NCI-H1930 (cell line): ENCODE data around the gene PIH1D1.

ENCODE experiments used
- DNase-seq, 2 experiments: peaks; one replicate each; lab custom pipeline; 2025; lab: John Stamatoyannopoulos, UW

The PIH1D1 gene

DNA sequence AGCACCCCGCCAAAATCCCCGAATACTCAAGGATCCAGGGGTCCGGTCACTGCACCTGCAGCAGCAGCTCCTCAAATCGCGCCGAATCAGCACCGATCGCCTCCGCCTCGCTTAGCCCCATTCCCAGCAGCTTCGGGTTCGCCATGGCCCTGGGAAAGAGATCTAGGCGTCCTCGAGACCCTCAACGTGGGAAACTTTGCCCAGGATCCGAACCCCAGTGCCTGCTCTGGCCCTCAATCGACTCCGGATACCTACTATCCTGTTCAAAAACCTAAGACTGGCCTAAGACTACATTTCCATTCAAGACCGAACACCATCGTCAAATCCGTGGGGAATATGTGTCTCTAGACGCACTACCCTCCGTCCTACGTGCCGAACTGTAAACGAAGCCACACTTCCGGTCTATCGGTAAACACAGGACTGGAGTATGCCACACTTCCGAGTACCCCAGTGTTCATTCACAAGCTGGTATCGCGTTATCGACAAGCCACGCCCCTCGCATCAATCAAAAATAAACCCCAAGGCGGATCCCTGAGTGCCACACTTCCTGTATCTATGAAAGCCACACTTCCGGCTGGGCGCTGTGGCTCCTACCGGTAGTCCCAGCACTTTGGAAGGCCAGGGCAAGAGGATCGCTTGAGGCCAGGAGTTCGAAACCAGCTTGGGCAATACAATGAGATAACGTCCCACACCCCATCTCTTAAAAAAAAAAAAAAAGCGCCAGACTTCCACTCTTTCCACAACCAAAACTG, at the start of gene PIH1D1:
PIH1D1 (minus strand) TSS at position 385 of the 752 bp plus-strand sequence; CDS start at position 145, 240 bp downstream.
- peak; percentile 100 for DNase-seq

DNA sequence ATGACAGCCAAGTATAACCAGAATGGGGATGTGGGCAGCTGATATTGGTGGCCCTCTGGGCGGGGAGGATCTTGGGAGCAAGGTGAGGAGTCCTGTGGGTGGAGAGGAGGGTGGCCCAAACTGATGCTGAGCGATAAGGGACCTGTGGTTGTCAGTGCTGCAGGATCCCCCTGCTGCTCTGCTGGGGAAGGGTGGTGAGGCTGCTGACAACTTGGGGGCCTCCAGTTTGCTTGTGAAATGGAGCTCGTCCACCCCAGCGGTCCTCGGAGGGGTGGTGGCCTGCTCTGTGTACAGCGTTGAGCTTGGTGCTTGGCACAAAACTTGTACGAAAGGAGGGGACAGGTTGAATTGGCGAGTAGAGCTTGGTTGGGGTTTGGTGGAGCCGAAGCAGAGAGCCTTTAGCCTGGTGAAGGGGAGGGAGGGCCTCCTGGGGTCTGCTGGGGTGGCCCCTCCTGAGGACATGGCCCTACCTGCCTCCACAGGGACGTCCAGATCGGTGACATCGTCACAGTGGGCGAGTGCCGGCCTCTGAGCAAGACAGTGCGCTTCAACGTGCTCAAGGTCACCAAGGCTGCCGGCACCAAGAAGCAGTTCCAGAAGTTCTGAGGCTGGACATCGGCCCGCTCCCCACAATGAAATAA, 47.5 kb upstream of the PIH1D1 start:
- DNase-seq, result no peak

DNA sequence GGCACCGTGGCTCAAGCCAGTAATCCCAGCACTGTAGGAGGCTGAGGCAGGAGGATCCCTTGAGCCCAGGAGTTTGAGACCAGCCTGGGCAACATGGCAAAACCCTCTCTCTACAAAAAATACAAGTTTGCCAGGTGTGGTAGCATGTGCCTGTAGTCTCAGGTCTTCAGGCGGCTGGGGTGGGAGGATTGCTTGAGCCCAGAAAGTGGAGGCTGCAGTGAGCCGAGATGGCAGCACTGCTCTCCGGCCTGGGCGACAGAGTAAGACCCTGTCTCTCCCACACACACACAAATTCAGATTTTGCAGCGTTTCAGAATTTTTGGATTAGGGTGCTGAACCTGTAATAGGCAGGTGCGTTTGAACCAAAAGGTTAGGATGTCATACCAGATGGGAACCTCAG, 46.9 kb upstream of the PIH1D1 start:
- no peak for DNase-seq

DNA sequence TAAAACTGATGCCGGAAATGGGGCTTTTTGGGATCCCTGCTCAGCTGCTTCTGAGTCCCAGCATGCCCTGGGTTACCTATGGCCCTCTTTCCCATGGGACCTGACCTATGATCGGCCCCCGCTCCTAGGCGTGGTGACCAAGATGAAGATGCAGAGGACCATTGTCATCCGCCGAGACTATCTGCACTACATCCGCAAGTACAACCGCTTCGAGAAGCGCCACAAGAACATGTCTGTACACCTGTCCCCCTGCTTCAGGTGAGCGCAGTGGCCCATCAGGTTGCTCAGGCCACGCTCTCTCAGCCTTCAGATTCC, 46.1 kb upstream of the PIH1D1 start:
- DNase-seq, result no peak

DNA sequence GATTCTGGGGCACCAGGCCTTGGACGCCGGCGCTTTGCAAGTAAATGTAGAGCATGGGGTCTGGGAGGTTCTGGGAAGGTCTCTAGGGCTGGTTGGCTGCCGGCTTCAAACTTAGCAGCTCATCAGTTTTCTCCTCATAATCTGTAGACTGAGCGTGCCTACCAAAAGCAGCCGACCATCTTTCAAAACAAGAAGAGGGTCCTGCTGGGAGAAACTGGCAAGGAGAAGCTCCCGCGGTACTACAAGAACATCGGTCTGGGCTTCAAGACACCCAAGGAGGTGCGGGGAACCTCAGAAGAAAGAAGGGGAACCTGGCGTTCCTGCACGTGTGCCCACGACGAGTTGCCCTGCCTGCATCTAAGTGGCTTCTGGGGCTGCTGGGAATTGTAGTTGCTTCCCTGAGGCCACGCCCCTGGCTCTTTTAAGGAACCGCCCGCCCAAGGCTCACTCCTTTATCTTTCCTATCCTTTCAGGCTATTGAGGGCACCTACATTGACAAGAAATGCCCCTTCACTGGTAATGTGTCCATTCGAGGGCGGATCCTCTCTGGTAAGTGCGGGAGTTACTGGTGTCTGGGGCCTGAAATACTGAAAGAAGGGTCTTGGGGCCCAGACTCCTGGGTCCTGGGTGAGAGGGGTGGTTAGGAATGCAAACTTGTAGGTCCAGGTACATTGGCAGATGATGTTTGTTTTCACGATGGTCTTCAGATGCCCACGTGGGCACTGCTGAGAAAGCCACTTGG, 45.6 kb upstream of the PIH1D1 start:
- DNase-seq, result no peak

DNA sequence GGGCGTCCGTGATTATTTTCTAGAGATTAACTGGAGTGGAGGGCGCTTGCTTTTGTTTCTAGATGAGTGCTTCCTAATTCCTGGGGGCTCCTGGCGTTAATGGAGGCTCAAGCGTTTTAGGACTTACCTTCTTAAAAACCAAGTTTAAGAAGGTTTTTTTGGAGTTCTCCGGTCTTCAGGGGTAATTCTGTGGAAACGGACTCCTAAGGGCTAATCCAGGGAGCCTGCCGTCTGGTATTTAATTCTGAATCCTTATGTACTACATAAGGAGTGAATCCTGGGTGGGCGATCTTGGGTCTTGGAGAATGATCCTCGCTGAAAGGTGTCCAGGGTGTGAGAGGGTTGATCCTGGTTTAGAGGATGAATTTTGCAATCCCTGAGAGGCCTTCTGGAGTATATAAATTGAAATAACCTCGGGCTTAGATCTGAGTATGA, 45.0 kb upstream of the PIH1D1 start:
- no peak for DNase-seq

DNA sequence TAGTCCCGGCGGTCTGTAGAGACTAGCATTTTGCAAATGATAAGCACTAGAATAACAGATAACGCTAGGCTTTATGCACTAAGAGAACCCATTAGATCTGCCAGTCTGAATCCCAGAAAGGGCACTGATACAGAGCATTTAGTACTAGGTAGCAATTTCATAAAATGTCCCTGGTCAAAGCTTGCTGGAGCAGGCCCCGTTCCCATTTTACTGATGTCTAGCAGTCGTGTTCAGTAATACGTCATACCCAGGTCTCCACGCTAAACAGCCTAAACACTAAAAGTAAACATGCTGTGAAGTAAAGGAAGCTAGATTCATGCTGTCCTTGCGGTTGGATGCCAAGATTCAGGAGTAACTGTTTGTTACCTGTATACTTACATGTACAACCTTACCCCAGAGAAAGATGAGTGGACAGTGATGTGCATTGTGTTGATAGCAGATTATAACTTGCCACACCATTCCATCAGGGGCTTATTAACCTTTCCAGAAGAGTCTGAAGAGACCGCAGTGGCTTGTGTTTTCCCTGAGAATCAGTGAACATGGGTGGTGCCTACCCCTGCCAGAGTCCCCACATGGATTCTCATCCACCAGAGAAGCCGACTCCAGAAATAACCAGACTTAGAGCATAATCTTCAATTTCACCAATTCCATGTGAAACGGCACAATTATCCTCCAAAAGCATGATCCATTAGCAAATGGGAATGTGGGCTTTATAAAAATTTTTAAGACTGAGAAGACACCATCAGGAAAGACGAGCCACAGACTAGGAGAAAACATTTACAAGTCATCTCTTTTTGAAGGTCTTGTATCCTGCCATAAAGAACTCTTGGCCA, 41.2 kb upstream of the PIH1D1 start:
- DNase-seq, result no peak

DNA sequence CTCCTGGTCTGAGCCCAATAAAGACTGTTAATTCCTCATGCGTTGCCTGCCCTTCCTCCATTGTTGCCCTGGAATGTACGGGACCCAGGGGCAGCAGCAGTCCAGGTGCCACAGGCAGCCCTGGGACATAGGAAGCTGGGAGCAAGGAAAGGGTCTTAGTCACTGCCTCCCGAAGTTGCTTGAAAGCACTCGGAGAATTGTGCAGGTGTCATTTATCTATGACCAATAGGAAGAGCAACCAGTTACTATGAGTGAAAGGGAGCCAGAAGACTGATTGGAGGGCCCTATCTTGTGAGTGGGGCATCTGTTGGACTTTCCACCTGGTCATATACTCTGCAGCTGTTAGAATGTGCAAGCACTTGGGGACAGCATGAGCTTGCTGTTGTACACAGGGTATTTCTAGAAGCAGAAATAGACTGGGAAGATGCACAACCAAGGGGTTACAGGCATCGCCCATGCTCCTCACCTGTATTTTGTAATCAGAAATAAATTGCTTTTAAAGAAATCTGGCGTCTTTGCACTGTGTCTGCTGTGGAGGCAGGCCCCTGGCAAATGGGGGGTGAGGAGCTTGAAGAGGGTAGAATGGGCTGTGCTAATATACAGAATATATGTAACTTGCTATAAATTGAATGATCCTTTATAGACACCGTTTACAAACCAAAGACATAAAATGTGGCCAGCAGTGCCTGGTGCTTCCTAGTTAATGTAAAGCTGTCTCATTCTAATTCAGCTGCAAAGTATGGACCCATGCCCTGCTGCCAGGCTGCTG, 40.4 kb upstream of the PIH1D1 start:
- DNase-seq, result no peak

DNA sequence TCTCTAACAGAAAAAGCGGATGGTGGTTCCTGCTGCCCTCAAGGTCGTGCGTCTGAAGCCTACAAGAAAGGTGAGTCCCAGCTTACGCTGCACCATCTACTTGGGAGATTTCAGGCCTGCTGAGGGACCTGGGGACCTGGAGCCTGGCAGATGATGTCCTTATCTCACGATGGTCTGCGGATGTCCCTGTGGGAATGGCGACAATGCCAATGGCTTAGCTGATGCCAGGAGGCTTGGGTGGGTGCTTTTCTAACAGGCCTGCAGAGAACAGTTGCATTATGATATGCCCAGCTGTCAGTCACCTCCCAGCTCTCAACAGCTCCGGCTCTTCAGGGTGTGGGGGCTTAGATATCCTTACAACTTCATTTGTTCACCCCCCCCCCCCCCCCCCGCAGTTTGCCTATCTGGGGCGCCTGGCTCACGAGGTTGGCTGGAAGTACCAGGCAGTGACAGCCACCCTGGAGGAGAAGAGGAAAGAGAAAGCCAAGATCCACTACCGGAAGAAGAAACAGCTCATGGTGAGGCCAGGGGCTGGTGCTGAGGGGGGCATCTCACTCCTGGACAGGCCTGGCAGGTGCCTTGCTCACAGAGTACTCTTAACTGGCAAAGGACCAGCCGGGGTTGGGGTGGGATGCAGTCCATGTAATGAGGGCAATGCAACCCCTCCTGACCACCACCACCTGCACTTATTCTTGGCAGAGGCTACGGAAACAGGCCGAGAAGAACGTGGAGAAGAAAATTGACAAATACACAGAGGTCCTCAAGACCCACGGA, 39.6 kb upstream of the PIH1D1 start:
- no peak for DNase-seq

DNA sequence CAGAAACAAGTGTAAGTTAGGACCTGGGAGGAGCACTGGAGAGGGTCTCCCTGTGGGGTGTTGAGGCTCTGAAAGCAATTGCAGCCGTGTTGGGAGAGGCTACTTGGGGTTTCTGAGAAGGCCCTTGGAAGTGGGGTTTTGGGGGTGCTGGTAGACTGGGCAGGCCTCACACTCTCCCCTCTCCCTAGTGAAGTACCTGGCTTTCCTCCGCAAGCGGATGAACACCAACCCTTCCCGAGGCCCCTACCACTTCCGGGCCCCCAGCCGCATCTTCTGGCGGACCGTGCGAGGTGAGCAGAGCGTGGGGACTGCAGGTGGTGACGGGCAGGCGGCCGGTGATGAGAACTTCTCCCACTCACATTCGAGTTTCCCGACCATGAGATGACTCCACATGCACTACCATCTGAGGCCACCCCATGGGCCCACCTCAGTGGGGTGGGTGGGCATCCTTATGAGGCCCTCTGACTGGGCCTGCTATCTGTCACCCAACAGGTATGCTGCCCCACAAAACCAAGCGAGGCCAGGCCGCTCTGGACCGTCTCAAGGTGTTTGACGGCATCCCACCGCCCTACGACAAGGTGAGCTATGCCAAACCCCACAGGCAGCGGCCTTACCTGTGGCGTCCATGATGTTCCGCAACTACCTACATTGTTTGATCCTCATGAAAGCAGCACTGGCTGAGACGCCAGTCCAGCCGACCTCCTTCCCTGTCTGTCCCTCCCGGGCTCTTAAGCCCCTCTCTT, 38.8 kb upstream of the PIH1D1 start:
- no peak for DNase-seq

DNA sequence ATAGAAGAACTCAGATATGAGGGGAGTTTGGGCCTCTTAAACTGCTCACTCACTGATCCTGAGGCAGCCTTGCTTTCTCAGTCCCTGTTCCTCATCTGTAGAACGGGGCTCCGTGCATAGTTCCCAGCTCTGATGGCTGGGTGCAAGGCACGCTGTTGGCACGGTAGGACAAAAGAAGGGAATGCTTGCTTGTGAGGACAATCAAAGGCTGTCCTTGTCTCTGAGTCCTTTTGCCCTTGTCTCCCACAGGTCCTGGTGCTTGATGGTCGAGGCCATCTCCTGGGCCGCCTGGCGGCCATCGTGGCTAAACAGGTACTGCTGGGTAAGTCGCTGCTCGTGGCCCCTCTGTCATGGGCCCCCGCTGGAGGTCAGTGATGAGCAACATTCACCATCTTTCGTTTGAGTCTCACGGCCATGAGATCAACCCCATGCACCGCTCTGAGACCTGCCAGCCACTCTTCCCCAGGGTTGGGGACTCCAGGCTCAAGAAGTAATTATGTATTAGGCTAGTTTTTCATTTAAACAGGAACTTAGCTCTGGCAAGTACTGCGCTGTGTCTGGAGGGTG, 38.1 kb upstream of the PIH1D1 start:
- no peak for DNase-seq

DNA sequence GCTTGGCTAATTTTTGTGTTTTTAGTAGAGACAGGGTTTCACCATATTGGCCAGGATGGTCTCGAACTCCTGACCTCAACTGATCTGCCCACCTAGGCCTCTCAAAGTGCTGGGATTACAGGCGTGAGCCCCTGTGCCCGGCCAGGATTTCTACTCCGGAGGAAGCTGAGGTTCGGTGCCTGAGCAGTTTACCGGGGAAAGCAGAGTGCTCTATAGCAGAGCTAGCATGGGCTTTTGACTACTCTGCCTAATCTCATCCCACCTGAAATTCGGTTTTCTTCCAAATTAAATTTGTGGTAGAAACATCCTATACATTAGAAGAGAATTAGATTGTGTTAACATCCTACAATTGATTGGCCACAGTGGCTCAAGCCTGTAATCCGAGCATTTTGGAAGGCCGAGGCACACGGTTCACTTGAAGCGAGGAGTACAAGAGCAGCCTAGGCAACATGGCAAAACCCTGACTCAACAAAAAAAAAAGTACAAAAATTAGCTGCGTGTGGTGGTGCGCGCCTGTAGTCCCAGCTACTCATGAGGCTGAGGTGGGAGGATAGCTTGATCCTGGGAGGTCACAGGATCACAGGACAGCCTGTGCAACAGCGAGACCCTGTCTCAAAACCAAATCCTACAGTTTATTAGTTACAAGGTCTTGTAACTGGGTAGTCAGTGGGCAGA, 37.4 kb upstream of the PIH1D1 start:
- no peak for DNase-seq

DNA sequence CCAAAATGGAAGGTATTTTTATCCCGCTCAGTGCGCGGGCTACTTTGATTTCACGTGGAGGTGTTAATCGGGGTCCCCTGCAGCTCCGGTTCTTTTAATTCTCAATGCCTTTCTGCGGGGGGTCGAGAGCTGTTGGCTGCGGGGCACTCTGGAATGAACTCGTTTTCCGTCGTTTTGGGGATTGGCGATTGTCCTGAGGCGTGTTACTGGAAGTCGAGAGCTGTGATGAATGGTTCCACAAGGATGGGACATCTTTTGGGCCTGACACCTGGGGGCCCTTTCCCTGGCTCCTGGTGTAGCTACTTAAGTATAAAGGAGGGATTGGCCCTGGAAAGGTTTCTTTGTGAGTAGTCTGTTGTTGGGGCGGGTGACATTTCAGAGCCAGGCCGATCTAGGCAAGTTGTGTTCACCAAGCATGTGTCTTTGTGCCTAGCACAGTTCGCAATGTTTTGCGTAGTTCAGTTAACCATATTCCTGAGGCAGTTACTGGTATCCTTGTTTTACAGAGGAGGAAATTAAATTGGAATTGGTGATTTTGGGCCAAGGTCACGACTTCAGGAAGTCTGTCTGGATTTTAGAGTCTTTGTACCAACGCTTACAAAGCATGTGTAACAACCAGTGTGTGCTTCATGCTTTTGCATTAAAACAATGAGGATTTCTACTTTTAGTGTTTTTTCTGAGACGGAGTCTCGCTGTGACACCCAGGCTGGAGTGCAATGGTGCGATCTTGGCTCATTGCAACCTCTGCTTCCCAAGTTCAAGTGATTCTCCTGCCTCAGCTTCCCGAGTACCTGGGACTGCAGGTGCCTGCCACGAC, 36.6 kb upstream of the PIH1D1 start:
- DNase-seq, result no peak

DNA sequence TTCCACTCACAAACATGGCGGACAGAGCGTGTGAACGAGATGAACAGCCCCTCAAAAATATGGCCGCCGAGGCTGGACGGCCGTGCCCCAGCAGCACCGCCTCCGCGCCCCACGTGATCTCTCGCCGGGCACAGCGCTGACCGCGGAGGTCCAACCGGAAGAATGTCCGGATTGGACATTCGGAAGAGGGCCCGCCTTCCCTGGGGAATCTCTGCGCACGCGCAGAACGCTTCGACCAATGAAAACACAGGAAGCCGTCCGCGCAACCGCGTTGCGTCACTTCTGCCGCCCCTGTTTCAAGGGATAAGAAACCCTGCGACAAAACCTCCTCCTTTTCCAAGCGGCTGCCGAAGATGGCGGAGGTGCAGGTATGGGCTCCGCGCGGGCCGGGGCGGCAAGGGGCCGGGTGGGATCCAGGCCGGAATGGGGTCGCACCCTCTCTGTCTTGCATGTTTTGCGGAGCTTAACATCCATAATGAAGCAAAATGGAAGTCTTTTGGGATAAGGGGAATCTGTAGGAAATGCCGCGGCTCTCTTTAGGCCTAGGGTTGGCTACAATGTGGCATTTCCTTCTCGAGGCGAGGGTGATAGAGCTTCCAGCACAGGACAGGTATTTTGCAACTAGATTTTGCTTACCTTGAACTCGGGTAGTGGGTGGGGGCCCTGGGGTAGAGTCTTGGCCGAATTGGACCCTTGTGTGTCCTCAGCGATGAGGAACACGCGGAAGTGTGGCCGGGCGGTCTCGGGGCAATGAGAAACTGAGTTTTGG, 35.8 kb upstream of the PIH1D1 start, which contains the start of gene RPL13A:
RPL13A (plus strand) TSS at position 332 of the 769 bp plus-strand sequence; CDS start at position 354, 22 bp downstream.
- DNase-seq, result peak; percentile 100

DNA sequence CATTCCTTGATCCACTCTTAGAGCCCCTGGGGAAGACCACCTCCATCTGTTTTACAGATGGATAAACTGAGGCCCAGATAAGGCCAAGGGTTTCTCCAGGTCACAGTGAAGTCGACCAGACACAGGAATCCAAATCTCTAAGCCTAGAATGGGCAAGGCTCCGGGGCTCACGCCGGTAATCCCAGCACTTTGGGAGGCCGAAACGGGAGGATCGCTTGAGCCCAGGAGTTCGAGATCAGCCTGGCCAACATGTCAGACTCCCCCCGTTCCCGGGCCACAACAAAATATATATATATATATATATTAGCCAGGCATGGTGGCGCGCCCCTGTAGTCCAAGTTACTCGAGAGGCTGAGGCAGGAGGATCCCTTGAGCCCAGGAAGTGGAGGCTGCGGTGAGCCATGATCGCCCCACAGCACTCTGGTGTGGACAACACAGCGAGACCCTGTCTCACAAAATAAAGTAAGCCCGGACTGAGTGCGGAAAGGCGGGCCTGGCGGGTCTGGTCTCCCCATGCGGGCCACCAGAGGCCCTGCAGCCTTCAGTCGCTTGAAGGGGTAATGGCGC, 35.2 kb upstream of the PIH1D1 start:
- no peak for DNase-seq

DNA sequence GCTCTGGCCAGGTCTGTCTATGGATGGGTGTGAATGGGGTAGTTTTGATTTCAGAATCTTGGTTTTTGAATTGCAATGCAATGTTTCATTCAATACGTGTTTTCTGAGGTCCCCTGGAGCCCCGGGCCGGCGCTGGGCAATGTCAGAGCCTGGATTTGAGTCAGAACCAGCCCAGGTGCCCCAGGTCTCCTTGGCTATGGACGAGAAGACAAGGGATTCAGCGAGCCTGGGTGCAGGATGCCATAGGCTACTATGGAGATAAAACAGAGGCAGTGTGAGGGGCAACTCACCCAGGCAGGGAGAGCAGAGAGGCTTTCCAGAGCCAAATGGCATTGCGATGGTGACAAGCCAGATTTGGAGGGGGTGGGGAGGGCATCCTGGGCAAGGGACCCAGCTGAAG, 34.6 kb upstream of the PIH1D1 start:
- no peak for DNase-seq
